Upper lobe of left lung (tissue), 6 donors: ENCODE measurements around the gene HS3ST6. TPM values are rescaled to one million over a fixed set of nuclear protein-coding genes. Genes with fewer than 3 reads are reported as not detected.
A peak's percentile ranks its signal among the peaks of the same experiment; 100 is the strongest.

Experiments
- ATAC-seq, 2 donors: fragments of 200-7000 bp; cut with Tn5 transposase; one replicate each; pipeline ENCODE4 v1.9.1; 2022; ENCODE audit warnings: mild to moderate bottlenecking in 2 of 2, moderate library complexity in 2 of 2; ENCODE audit not compliant: low FRiP score in 2 of 2
- DNase-seq, 2 donors: peaks; one replicate each; pipeline ENCODE4 v3.0.0-alpha.2; 2019 to 2020
- H3K27ac ChIP-seq, 4 donors: fragments of 200-600 bp; sonication (generic); one replicate each; pipeline ENCODE4 v1.5.1; 2016 to 2019
- H3K27me3 ChIP-seq, 4 donors: fragments of 200-600 bp; sonication (generic); one replicate each; pipeline ENCODE4 v1.5.1; 2017 to 2019
- H3K36me3 ChIP-seq, 4 donors: fragments of 200-600 bp; sonication (generic); one replicate each; pipeline ENCODE4 v1.5.1; 2016 to 2019
- H3K4me1 ChIP-seq, 4 donors: fragments of 200-600 bp; sonication (generic); one replicate each; pipeline ENCODE4 v1.5.1; 2018 to 2019
- H3K4me3 ChIP-seq, 4 donors: fragments of 200-600 bp; sonication (generic); one replicate each; pipeline ENCODE4 v1.5.1; 2017 to 2019; ENCODE audit warnings: mild to moderate bottlenecking in 2 of 4, moderate library complexity in 1 of 4
- H3K9me3 ChIP-seq, 4 donors: fragments of 200-600 bp; sonication (generic); one replicate each; pipeline ENCODE4 v1.5.1; 2018 to 2019
- CTCF ChIP-seq, 6 experiments: fragments of 450-650 bp in 4 of 6; fragments of 200-600 bp in 2 of 6; sonication (generic) in 2 of 6; IDR thresholded peaks; one replicate each; pipeline ENCODE4 v1.5.1; 2016 to 2019; ENCODE audit warnings: antibody characterized with exemption in 6 of 6
- EP300 ChIP-seq, 4 donors: sonication (generic); formaldehyde crosslinking; IDR thresholded peaks; one replicate each; pipeline ENCODE4 v1.5.1; 2017; ENCODE audit warnings: antibody characterized with exemption in 4 of 4, control low read depth in 2 of 4
- POLR2A ChIP-seq, 4 donors: fragments of 450-650 bp; IDR thresholded peaks; one replicate each; pipeline ENCODE4 v1.5.1; 2016 to 2017; ENCODE audit warnings: antibody characterized with exemption in 4 of 4, mild to moderate bottlenecking in 2 of 4
- POLR2AphosphoS5 ChIP-seq, 2 donors: sonication (generic); formaldehyde crosslinking; IDR thresholded peaks; one replicate each; pipeline ENCODE4 v1.5.1; 2017; ENCODE audit warnings: antibody characterized with exemption in 2 of 2
- WGBS, 2 donors: methylation state at CpG; one replicate each; pipeline ENCODE4 v1.1.5; 2017 to 2018; 5-methylcytosine and 5-hydroxymethylcytosine counted together
- total RNA-seq, 6 donors: library from RNA; depleted of rRNA in 4 of 6; stranded (reverse); fragments of >200 nt in 4 of 6; gene quantifications; one replicate each; pipeline versions ENCODE4 v1.1.0 to v1.2.1, GENCODE V29; 2016 to 2021
- donor health status: DM: no; HTN: no; CAD: no; lungs with moderate emphysema.
- donor health status: DM: no; HTN: yes; CAD: no; lungs with severe emphysema.

Gene HS3ST6
- 1 to 10 TPM in 2 of 6 donors, under 1 TPM in 2, not detected in 2; 0.44 to 4.0 (median 0.95) TPM for total RNA-seq

GRCh38 chr16:1918351-1919326 lies at the start of gene HS3ST6:
HS3ST6 (minus strand) TSS chr16:1918415; CDS start chr16:1918323, 92 bp downstream.
- no peaks in the 10 kb centered on the region for H3K9me3 ChIP-seq
- H3K4me1 ChIP-seq = peaks cover 8 to 29% (median 20%) of the 10 kb centered on the region in 4 donors
- H3K4me3 ChIP-seq = peak within 1 kb of the TSS in 3 of 4 donors; percentile 16 to 20 (median 18)
- no peaks in the 10 kb centered on the region for H3K36me3 ChIP-seq
- peaks cover 0 to 42% (median 29%) of the 10 kb centered on the region in 4 donors for H3K27me3 ChIP-seq
- TF ChIP-seq CTCF (IDR thresholded peaks at IDR 0.05) = no peak
- TF ChIP-seq POLR2A (IDR thresholded peaks at IDR 0.05) = no peak
- TF ChIP-seq POLR2AphosphoS5 (IDR thresholded peaks at IDR 0.05) = no peak
- TF ChIP-seq EP300 (IDR thresholded peaks at IDR 0.05) = no peak
- 11 to 60% methylated on average over 1 to 27 of the region's 71 CpGs for WGBS, 2 donors
- no peak within 1 kb of the TSS for H3K27ac ChIP-seq
- DNase-seq (peak in 1 of 2 donors; percentile 75), ATAC-seq (no peak)

- TF ChIP-seq POLR2AphosphoS5 (IDR thresholded peaks at IDR 0.05) = no peak
- TF ChIP-seq POLR2A (IDR thresholded peaks at IDR 0.05) = no peak
- no peak for TF ChIP-seq CTCF (IDR thresholded peaks at IDR 0.05)
- TF ChIP-seq EP300 (IDR thresholded peaks at IDR 0.05) = no peak
- no peaks in the 10 kb centered on the region for H3K9me3 ChIP-seq
- H3K4me1 ChIP-seq = peaks cover 18 to 39% (median 27%) of the 10 kb centered on the region in 4 donors
- no peak for ATAC-seq
- H3K27me3 ChIP-seq = no peaks in the 10 kb centered on the region
- peak within 1 kb of the TSS; percentile 98 to 100 (median 98) for H3K27ac ChIP-seq
- WGBS, 2 donors = 96 to 98% methylated on average over 5 to 6 of the region's 6 CpGs
- H3K36me3 ChIP-seq = peaks cover 11 to 26% (median 19%) of the 10 kb centered on the region in 4 donors
- no peak for DNase-seq
- peak within 1 kb of the TSS; percentile 85 to 91 (median 88) for H3K4me3 ChIP-seq
Measured at GRCh38 chr16:1966460-1966859, 48.2 kb upstream of the HS3ST6 start, which contains the start of gene RNF151. RNF151 (plus strand) TSS chr16:1966856; CDS start chr16:1966882, 26 bp downstream.

- Histone ChIP-seq H3K4me3 (peak overlapping the region; percentile 85 to 91 (median 88)), H3K27ac (peak overlapping the region; percentile 98 to 100 (median 98)), H3K27me3 (no peaks in the 10 kb centered on the region), H3K9me3 (no peaks in the 10 kb centered on the region), H3K4me1 (peaks cover 20 to 39% (median 26%) of the 10 kb centered on the region in 4 donors), H3K36me3 (peaks cover 14 to 34% (median 23%) of the 10 kb centered on the region in 4 donors)
- TF ChIP-seq POLR2AphosphoS5 (IDR thresholded peaks at IDR 0.05) = no peak
- TF ChIP-seq POLR2A (IDR thresholded peaks at IDR 0.05) = no peak
- no peak for DNase-seq
- no peak for ATAC-seq
- WGBS, 2 donors = 18 to 19% methylated on average over 13 to 18 of the region's 24 CpGs
Measured at GRCh38 chr16:1965396-1966001, 47.3 kb upstream of the HS3ST6 start.

- Histone ChIP-seq H3K27ac (peak within 1 kb of the TSS; percentile 98 to 100 (median 98)), H3K4me1 (peaks cover 26 to 46% (median 30%) of the 10 kb centered on the region in 4 donors), H3K36me3 (peaks cover 14 to 34% (median 23%) of the 10 kb centered on the region in 4 donors), H3K4me3 (peak within 1 kb of the TSS; percentile 85 to 91 (median 88)), H3K27me3 (no peaks in the 10 kb centered on the region), H3K9me3 (no peaks in the 10 kb centered on the region)
- WGBS, 2 donors = 0 to 1% methylated on average over 1 to 57 of the region's 97 CpGs
- TF ChIP-seq EP300 (IDR thresholded peaks at IDR 0.05) (peak in 1 of 4 donors; percentile 63), POLR2AphosphoS5 (IDR thresholded peaks at IDR 0.05) (peak; percentile 97 to 99), CTCF (IDR thresholded peaks at IDR 0.05) (peak in 2 of 6 experiments; percentile 7 to 31), POLR2A (IDR thresholded peaks at IDR 0.05) (peak; percentile 79 to 99 (median 91))
- ATAC-seq (peak; percentile 97 to 99), DNase-seq (peak; percentile 99 to 100)
Measured at GRCh38 chr16:1964506-1965395, 46.5 kb upstream of the HS3ST6 start, which contains the start of gene RPS2. RPS2 (minus strand) TSS chr16:1964826; CDS start chr16:1964625, 201 bp downstream.
